GM21529 (cell line): Measurements from ENCODE around the gene APOBEC4.

ENCODE experiments used
- ATAC-seq: cut with Tn5 transposase; IDR thresholded peaks from one replicate; pipeline ENCODE4 v1.9.1; 2021; ENCODE audit not compliant: unreplicated experiment

APOBEC4 gene

DNA sequence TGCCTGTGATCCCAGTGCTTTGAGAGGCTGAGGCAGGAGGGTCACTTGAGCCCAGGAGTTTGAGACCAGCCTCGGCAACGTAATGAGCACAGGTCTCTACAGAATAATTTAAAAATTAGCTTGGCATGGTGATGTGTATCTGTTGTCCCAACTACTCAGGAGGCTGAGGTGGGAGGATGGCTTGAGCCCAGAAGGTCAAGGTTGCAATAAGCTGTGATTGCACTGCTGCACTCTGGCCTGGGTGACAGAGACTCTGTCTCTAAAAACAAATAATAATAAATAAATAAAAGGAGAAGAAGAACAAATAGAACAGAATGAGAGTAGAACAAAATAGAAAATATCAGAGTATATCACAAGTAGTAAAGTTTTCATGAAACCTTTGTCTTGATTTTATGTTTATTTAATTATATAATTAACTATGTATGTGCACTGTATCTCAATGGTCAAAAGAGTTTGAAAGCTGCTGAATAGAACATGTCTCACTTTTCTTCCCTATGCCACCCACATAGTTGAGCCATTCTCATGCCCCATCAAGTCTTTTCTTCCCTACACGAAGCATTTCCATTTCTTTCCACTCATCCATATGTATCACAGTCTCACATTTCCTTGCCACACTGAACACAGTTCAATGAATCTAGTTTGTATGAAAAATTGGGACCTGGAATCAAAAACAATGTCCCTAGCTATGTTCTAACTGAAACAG lies 22.9 kb upstream of the APOBEC4 start:
- ATAC-seq, result no peak

DNA sequence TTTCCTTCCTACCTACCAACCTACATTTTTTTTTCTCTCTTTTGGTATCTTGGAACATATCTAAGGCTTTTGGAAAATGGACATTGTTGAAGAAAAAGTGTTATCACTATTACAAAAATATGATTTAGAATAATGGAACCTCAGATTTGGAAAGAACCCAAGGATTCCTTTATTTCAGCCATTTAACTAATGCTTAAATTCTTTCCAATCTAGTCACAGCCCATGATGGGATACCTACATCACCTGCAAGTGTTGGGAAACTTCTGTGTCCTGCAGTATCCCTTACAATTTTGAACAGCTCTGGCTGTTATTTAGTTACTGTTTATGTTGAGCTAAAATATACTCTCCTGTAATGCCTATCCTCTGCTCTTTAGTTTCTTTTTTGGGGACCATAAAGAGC lies 22.3 kb upstream of the APOBEC4 start:
- ATAC-seq, result no peak

DNA sequence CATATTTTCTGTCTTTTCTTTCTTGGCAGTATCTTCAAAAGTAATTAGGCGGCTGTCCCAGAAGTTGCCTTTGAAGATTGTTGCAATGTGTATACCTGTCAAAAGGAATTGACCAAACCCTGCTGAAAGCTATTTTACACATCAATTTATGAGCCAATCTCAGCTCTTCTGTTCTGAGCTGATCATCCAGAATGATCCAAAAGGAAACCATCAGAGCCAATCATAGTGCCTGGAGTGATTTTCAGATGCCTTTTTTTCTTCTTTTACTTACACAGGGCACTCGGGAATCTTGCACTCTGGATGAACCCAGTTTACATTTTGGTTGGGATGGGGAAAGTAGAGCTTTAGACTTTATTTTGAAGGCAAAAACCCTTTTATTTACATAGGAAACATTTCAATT lies 21.8 kb upstream of the APOBEC4 start:
- no peak for ATAC-seq

DNA sequence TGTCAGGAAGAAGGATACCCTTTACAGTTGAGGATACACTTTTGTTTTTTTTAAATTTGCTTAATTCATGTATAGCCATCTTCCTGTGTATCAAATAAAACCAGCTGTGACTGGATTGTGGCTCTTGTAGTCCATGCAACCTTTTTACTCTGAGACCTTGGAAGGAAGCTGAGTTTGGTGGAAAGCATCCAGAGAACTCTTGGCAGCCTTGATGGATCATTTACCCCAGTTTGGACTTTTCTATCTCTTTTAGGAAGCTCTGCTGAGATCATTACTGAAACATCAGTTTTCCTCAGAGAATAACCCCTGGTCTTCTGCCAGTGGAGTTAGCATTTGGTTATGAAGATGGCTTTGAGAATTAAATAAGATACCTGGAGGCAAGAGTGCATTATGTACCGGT lies 21.2 kb upstream of the APOBEC4 start:
- no peak for ATAC-seq

DNA sequence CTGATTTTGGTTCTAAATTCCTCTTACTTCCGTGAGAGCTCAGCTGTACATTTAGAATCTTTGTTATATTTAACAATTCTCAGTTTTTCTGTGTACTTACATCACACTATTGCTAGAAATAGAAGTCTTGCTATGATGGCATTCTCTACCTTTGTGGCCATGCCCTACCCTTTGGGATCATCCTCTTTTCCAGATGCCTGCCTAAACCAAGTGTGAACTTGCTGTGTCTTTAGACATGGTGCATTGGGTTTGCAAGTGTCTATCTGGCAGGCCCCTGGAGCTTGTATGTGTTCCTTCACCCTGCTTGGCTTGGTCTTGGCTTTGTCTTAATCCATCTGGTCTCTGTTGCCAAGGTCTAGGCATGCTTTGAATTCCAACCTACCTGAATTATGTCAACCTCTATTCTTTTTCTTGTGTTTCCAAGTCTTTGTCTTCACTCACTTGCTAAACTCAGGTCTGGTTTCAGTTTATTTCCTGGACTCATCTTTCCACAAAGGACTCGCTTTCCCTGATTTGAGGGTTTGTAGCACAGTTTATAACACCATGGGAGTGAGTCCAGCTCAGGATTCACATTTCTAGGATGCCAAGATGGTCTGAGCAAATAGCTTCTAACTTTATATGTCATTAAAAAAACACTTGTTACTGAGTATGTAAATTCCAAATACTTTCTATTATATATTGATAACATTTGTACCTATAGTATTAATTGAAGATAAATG lies 20.6 kb upstream of the APOBEC4 start:
- ATAC-seq, result no peak

DNA sequence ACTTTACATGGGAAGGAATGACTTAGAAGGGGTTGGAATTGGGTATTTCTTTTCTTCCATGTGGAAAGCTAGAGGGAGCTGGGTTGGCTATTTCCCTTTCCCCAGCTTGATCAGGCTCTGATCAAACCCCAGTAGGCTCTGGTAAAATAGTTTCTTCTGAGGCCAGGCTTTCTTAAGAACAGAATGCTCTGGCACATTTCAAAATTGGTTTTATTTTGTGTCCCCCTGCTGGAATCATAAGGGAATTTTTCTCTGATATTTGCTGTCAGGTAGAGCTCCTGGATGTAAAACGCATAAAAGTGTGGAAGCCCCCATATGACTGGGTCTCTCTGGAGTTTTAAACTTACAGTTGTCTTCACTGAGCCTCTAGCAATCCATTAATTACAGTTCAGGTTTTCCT lies 17.1 kb upstream of the APOBEC4 start:
- no peak for ATAC-seq

DNA sequence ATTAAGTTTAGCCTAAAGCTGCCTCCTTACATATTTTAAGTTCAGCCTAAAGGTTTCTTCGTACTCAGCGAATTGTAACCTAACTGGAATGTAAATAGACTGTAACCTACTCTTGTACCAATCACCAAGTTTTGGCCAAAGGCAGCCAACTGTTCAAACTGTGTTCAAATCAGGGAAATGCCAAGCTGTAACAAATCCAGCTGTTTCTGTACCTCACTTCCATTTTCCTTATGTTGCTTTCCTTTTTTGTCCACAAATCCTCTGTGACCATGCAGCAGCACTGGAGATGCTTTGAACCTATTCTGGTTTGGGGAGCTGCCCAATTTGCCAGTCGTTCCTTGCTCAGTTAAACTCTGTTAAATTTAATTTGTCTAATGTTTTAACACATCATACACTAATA lies 3.2 kb upstream of the APOBEC4 start:
- ATAC-seq, result no peak

DNA sequence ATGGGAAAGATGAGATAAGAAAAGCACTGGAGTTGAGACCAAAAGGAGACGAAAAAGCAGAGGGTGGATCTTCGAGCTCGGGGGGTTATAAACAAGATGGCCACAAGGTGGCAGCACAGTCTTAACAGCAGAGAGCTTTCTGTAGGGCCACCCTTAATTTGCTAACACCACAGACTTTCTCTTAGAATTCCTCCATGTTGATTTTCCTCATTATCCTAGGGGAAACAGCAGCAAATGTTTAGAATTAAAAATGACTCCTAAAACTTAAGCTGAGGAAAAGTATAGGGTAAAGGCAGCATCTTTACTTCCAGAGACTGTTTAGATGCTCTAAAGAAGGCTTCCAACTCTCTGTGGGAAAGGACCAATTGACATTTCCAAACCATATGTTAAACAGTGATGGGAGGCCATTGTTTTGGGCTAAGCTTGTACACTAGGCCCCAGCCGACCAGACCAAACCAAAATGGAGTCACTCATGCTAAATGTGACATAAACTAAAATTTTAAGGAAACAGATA lies 2.5 kb upstream of the APOBEC4 start:
- ATAC-seq, result peak; percentile 70

DNA sequence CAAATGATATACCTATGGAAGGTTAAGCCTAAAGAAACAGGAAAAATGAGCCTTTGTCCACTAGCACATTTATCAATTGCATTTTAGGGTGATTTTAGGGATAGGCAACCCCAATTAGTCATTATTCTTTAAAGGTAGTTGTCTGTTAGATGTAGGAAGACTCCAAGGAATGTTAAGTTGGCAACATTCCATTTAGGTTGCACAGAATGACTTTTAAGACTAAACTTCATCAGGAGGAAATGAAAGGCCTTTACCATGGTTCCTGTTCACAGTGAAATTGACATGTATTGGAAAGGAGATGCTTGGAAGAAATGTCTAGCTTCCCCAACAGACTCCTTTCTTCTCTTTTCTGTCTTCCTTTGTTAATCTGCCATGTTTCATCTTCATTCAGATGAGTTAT lies 1.6 kb upstream of the APOBEC4 start:
- no peak for ATAC-seq

DNA sequence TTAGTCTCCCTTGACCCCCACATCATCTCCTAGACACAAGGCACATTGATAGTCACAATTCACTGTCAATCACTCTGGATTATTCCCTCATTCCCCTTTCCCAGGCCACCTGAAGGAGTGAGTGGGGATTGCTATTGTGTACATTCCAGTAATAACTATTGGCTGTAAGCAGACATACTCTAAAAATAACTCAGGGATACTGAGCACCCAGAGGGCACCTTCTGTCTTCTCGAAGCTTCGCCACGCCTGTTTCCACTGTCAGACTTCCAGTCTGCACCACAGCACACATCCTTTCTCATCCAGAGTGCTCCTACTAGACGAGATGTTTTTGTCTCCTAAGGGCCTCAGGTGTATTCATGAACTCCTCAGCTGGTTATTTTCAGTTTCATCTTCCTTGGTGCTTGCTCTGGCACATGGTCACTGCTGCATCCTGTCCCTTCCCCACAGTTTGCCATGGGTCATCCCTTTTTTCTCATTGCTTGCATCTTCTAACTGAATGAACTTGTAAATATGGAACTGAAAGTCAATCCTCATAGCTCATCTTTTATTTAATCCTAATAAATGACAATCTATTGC lies 848 bp upstream of the APOBEC4 start:
- no peak for ATAC-seq

DNA sequence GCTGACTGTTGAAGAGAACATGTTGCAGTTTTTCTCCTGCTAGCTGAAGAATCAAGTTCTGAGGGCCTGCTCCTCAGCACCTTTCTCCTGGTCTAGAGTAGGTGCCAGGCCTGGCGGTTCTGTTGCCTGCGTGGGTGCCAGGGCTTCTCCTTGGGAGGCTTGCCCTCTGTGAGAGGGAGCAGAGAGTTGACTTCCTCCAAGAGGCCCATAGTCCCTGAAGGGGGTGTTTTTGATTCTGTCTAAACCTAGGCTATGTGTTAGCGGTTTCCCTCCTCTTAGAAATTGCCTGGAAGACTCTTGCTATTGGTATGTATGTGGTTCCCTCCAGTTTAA lies 312 bp upstream of the APOBEC4 start:
- no peak for ATAC-seq

DNA sequence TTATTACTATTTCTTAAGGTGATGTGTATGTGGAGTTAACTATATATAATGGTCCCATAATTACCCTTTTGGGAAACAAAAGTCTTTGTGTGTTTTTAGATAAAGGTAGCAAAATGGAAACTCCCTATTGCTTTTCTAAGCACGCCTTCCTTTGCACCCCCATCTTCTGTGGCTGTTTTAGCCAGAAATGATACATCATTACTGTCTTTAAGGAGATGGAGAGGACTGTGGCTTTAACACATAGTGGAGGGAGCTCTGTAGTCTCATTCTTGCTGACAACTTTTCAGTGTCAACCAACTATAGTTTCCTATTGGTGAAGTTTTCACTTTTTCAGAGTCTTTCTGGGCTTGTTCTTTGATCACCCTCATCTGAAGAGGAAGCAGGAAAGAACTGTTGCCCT lies 1.0 kb downstream of the APOBEC4 start:
- no peak for ATAC-seq

DNA sequence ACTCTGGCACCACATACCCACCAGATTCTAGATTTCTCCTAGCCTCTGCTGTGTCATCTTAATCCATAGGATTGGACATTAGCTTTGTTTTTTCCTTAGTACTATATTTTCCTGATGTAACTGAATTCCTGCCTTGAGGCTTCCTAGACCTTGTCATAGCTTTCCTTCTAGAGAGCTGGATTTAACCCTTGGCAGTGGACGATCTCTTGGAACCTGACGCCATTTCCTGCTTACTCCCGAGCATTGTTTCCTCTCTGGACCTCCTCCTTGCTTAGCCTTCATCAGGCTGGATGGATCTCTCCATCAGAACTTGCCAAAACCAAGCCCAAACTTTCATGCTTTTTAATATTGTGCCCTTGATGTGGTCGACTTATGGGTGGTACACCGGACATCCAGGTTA lies 1.5 kb downstream of the APOBEC4 start:
- ATAC-seq, result no peak

DNA sequence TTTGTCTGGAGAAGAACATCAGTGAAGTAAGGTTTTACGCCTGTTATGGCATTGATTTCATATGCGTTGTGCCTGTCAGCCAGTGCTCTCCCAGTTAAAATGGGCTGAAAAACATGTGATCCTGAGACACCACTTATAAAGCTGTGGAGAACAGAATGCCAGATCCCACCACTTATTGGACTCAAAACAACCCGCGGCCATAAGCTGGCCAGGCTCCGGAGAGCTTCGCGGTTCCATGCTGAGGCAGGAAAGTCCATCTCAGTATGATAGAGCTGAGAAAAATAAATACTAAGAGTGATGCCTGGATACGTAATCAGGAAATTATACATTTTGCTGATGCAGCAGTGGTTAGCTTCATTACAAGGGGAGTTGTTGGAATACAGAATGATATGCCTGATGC lies 5.1 kb downstream of the APOBEC4 start:
- ATAC-seq, result no peak

DNA sequence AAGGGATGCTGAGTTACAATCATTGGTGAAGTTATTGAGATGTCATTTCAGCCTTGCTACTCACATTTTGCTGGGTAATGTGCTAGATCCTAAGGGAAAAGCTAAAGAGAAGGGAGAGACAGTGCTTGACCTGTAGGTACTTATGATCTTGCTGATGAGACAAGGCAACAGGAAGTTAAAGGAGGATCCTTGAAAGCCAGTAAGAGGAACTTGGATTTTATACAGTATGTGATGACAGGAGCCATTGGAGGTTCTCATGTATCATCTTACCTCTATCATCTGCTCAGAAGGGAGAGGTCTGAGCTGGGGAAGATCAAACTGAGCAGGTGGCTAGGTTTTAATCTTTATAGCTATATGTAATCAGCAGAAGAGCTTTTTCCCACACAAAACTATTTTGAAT lies 6.3 kb downstream of the APOBEC4 start:
- no peak for ATAC-seq

DNA sequence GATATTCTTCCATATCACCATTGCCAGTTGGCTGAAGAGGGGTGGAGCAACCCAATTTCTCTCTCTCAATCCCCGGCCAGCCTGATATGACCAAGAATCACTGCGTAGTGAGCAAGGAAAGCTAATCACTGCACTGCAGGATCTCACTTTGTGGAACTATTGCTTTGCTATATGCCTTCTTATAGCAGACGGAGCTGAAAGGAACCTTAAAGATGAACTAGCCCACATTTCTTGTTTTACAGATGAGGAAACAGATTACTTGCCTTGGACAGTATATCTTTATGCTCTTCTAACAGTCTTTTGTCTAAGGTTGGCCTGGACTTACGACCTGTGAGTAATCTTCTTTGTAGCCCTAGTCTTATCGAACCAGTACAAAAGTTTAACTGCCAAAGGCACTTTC lies 7.6 kb downstream of the APOBEC4 start:
- ATAC-seq, result no peak

DNA sequence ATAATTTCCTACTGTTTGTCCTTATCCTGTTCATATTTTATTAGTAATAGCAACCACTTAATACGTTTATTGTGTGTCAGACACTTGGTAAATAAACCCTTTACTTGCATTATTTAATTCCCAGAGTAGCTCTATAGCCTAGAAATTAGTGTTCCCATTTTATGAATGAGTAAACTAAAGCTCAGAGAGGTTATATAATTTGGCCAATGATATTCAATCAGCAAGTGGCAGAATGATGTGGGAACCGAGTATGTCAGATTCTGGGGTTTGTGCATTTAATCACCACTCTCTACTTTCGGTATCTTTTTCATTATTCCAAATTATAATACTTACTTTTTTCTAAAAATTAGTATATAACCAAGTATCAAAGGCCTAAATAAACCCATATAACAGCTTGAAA lies 10.9 kb downstream of the APOBEC4 start:
- no peak for ATAC-seq

DNA sequence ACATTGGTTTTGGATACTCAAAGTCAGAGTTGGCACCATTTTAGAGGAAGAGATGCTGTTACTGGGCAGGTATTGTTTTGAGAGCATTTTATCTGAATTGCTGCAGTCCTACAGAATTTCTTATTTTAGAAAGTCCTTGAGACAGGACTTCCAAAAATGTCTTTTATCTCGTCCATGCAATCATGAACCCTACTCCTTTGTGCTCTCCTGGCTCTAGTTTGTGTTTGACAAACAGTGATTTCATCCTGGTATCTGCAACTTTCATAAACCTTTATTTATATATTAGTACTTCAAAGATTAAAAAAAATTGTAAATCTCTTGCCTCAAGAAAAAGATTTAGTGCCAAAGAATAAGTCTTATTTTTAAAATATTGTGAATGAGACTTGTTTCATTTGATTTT lies 12.9 kb downstream of the APOBEC4 start:
- ATAC-seq, result no peak

DNA sequence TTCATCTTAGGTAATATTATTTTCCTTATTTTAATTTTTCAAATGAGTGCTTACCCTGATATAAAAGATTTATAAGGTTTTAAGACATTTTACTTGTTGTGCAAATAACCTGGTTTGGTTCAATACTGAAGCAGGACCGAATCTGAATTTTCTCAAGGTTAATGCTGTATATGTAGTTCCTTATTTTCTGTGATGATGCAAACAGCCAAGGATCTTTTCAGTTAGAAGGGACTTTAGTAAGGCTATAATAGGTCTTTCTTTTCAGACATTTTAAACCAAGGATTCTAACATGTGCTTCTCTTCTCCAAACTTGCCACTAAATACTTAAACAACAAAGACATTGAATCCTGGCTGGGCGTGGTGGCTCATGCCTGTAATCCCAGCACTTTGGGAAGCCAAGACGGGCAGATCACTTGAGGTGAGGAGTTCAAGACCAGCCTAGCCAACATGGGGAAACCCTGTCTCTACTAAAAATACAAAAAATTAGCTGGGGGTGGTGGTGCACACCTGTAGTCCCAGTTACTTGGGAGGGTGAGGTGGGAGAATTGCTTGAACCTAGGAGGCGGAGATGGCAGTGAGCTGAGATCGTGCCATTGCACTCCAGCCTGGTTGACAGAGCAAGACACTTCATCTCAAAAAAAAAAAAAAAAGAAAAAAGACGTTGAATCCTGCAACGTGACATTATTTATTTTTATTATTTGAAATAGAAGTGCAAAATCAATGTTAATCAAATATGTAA lies 14.3 kb downstream of the APOBEC4 start:
- no peak for ATAC-seq

DNA sequence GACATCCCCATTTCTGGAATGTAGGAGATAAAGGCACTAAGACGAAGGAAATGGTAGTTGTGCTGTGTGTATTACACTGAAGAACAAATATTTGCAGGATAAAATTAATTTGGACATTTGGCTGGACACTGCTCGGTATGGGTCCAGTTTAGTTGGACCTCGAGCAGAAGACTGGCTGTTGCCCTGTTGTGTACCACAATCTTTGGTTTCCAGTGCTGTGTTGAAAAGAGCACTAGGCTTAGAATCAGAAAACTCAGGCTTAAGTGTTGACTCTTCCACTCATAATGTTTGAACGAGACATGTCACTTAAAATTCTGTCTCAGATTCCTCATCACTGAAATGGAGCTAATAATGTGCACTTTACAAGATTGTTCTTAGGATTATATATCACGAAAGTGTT lies 16.3 kb downstream of the APOBEC4 start:
- no peak for ATAC-seq

DNA sequence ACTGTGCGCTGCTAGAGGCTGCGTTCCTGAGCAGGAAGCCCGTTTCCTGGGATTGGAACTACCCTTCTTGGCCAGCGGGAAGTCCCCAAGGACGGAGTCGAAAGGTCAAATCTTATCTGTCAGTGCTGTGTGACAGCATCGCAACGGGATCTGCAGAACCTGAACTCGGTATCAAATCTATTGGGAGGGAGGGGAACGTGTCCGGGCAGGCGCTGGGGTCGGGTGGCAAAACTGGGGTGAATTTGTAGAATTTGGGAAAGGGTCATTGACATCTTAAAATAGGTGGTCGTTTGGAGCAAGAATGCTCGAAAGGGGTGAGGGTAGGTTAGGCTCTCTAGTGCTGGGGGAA lies 16.8 kb downstream of the APOBEC4 start:
- no peak for ATAC-seq
